Effector memory CD4-positive, alpha-beta T cell (primary cell): ENCODE results near the gene CNTNAP4.

ENCODE experiments used
- DNase-seq, 3 donors: peaks; one replicate each; pipeline ENCODE4 v3.0.0-alpha.2; 2020
- H3K27ac ChIP-seq: 2 replicates; pipeline ENCODE4 v1.7.0; 2013; ENCODE audit warnings: mild to moderate bottlenecking, low read length, moderate library complexity; ENCODE audit not compliant: insufficient read depth, poor library complexity, severe bottlenecking
- H3K27me3 ChIP-seq: replicated peaks from 2 replicates; pipeline ENCODE4 v1.7.0; 2013; ENCODE audit warnings: mild to moderate bottlenecking, low read length; ENCODE audit not compliant: insufficient read depth, control insufficient read depth, poor library complexity, severe bottlenecking
- H3K36me3 ChIP-seq: 2 replicates; pipeline ENCODE4 v1.7.0; 2013; ENCODE audit warnings: mild to moderate bottlenecking, low read length, moderate library complexity; ENCODE audit not compliant: control insufficient read depth, insufficient read depth
- H3K4me1 ChIP-seq: 2 replicates; pipeline ENCODE4 v1.7.0; 2013; ENCODE audit warnings: low read length, mild to moderate bottlenecking; ENCODE audit not compliant: control insufficient read depth, insufficient read depth, poor library complexity, severe bottlenecking
- H3K4me3 ChIP-seq: 2 replicates; pipeline ENCODE4 v1.7.0; 2013; ENCODE audit warnings: low read length, low read depth, mild to moderate bottlenecking; ENCODE audit not compliant: insufficient read depth, poor library complexity, severe bottlenecking
- H3K9me3 ChIP-seq: 2 replicates; pipeline ENCODE4 v1.7.0; 2013; ENCODE audit warnings: mild to moderate bottlenecking, low read length, moderate library complexity; ENCODE audit not compliant: control insufficient read depth

The CNTNAP4 gene

DNA sequence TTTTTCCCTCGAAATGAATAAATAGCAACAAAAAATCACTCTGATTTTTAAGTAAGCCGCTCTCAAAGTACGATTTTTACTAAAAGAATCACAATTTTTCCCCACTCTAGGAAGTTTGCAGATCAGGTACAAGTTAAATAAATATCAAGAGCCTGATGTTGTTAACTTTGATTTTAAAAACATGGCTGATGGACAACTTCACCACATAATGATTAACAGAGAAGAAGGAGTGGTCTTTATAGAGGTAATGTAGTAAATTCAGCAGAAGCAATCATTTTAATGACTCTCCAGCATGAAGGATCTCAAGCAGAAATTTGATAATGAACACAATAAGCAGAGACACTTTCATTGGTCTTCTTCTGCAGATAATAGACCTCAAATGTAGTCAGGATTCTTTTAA lies 262.4 kb downstream of the CNTNAP4 start:
- Histone ChIP-seq H3K9me3 (no peaks in the 10 kb centered on the region), H3K4me3 (no peak overlapping the region), H3K27ac (no peak overlapping the region), H3K36me3 (no peaks in the 10 kb centered on the region), H3K27me3 (no peaks in the 10 kb centered on the region), H3K4me1 (no peaks in the 10 kb centered on the region)
- no peak for DNase-seq

GRCh38 chr16:76541070-76541469 lies 263.9 kb downstream of the CNTNAP4 start:
- no peak for DNase-seq
- no peaks in the 10 kb centered on the region for H3K36me3 ChIP-seq
- no peaks in the 10 kb centered on the region for H3K27me3 ChIP-seq

DNA sequence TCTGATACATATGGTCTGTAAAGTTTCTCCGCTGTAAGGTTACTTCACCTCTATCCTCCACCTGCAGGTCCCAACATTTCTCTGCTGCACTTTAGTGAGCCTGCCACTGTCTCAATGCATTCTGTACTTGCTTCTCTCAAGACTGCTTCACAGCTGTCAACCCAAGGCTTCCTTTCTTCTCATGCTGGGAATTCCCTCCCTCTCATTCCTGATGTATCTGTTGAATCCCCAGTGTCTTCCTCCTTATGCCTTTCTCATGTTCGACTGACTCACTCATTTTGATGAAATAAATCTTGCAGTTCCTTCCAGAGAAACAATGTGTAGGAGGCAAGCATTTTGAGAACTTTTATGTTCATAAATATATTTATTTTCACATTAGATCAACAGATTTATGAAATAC lies 288.3 kb downstream of the CNTNAP4 start:
- no peak overlapping the region for H3K4me3 ChIP-seq
- DNase-seq, result no peak
- H3K9me3 ChIP-seq, result no peaks in the 10 kb centered on the region
- no peaks in the 10 kb centered on the region for H3K27me3 ChIP-seq
- no peak overlapping the region for H3K27ac ChIP-seq
- no peaks in the 10 kb centered on the region for H3K36me3 ChIP-seq
- no peaks in the 10 kb centered on the region for H3K4me1 ChIP-seq

More at GRCh38 chr16:76541070-76541469, 263.9 kb downstream of the CNTNAP4 start:
- H3K27ac ChIP-seq, result no peak overlapping the region
- H3K4me1 ChIP-seq, result no peaks in the 10 kb centered on the region
- H3K4me3 ChIP-seq, result no peak overlapping the region
- no peaks in the 10 kb centered on the region for H3K9me3 ChIP-seq

DNA sequence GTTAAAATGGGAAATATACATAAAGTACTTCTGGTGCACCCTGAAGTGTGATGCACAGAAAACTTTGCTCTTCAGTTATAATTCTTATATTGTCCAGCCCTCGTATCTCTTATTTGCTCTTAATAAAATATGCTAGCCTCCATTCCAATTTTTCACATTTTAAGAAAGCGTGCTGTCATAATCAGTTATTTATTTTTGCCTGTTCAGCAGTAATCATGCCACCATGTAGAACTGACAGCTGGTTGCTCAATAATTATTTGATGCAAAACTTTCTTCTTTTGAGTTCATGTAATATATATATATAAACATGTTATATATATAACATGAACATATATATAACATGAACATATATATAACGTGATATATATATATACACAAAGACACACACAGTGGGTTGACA lies 294.6 kb downstream of the CNTNAP4 start:
- Histone ChIP-seq H3K36me3 (no peaks in the 10 kb centered on the region), H3K4me3 (no peak overlapping the region), H3K27ac (no peak overlapping the region), H3K27me3 (no peaks in the 10 kb centered on the region), H3K4me1 (no peaks in the 10 kb centered on the region), H3K9me3 (no peaks in the 10 kb centered on the region)
- no peak for DNase-seq

DNA sequence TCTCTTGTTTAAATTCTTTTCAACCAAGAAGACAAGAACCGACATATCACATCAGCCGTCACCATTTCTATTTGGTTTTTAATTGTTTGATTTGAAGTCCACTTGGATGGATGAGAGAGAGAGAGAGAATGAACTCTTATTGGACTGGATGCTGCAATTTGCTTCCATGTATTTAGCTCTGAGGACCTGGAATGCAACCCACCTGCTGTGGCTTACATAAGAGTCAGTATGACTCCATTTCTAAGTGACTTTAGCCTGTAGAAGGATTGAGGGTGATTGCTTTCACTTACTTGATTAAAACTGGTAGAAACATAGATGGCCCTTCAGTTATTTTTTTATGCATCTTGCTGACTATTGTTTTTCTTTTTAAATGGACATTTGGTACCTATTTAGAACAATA lies 296.1 kb downstream of the CNTNAP4 start:
- Histone ChIP-seq H3K27ac (no peak overlapping the region), H3K9me3 (no peaks in the 10 kb centered on the region), H3K4me3 (no peak overlapping the region), H3K36me3 (no peaks in the 10 kb centered on the region), H3K4me1 (no peaks in the 10 kb centered on the region), H3K27me3 (no peaks in the 10 kb centered on the region)
- DNase-seq, result no peak

GRCh38 chr16:76574651-76575050 lies 297.4 kb downstream of the CNTNAP4 start:
- no peak for DNase-seq
- Histone ChIP-seq H3K9me3 (no peaks in the 10 kb centered on the region), H3K4me3 (no peak overlapping the region), H3K27me3 (no peaks in the 10 kb centered on the region), H3K36me3 (no peaks in the 10 kb centered on the region), H3K4me1 (no peaks in the 10 kb centered on the region), H3K27ac (no peak overlapping the region)

GRCh38 chr16:76576526-76576925 lies 299.3 kb downstream of the CNTNAP4 start:
- Histone ChIP-seq H3K4me3 (no peak overlapping the region), H3K36me3 (no peaks in the 10 kb centered on the region)

GRCh38 chr16:76577003-76577402 lies 299.8 kb downstream of the CNTNAP4 start:
- no peak overlapping the region for H3K27ac ChIP-seq
- no peaks in the 10 kb centered on the region for H3K27me3 ChIP-seq
- no peaks in the 10 kb centered on the region for H3K9me3 ChIP-seq
- H3K4me1 ChIP-seq, result no peaks in the 10 kb centered on the region
- H3K36me3 ChIP-seq, result no peaks in the 10 kb centered on the region
- no peak overlapping the region for H3K4me3 ChIP-seq
- no peak for DNase-seq

More at GRCh38 chr16:76576526-76576925, 299.3 kb downstream of the CNTNAP4 start:
- Histone ChIP-seq H3K27me3 (no peaks in the 10 kb centered on the region), H3K27ac (no peak overlapping the region), H3K4me1 (no peaks in the 10 kb centered on the region), H3K9me3 (no peaks in the 10 kb centered on the region)
- no peak for DNase-seq

GRCh38 chr16:76579277-76579922 lies 302.2 kb downstream of the CNTNAP4 start:
- Histone ChIP-seq H3K4me3 (no peak overlapping the region), H3K9me3 (no peaks in the 10 kb centered on the region), H3K4me1 (no peaks in the 10 kb centered on the region)

DNA sequence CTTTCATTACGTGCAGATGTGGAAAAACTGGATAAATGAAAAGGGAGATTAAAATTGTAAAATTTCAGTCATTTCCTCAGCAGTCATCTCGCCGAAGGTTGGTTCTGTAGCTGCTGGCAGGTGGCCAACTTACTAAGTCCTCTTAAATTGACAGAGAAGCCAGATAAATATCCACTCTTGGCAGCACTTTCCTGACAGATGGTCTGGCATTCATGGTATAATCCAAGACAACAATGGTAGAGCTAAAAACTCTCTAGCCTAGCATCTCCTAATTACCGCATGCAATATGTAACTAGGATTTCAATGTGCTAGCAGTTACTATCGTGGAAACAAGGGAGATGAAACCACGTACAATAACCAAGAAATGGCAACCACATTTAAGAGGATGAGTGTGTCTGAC lies 306.3 kb downstream of the CNTNAP4 start:
- DNase-seq, result no peak
- no peaks in the 10 kb centered on the region for H3K27me3 ChIP-seq
- H3K9me3 ChIP-seq, result no peaks in the 10 kb centered on the region
- no peak overlapping the region for H3K27ac ChIP-seq
- no peaks in the 10 kb centered on the region for H3K36me3 ChIP-seq
- no peak overlapping the region for H3K4me3 ChIP-seq
- no peaks in the 10 kb centered on the region for H3K4me1 ChIP-seq

More at GRCh38 chr16:76579277-76579922, 302.2 kb downstream of the CNTNAP4 start:
- no peaks in the 10 kb centered on the region for H3K27me3 ChIP-seq
- H3K36me3 ChIP-seq, result no peaks in the 10 kb centered on the region
- DNase-seq, result no peak
- no peak overlapping the region for H3K27ac ChIP-seq
